ENCODE measurements around the gene TMEM139.

The TMEM139 gene

GRCh38 chr7:143284591-143285469 is at the start of gene TMEM139:
TMEM139 (plus strand) TSS chr7:143284958; CDS start chr7:143285958, 1,000 bp downstream.
- DNase-seq = no peak

- DNase-seq = no peak
Measured at GRCh38 chr7:143235561-143235960, 49.2 kb upstream of the TMEM139 start.

GRCh38 chr7:143236408-143236990 is 48.3 kb upstream of the TMEM139 start:
- DNase-seq = no peak

- no peak for DNase-seq
Measured at GRCh38 chr7:143237366-143237765, 47.4 kb upstream of the TMEM139 start.

GRCh38 chr7:143238289-143238980 is 46.3 kb upstream of the TMEM139 start:
- DNase-seq = peak in 1 of 2 experiments; percentile 32

- DNase-seq = no peak
Measured at GRCh38 chr7:143239813-143240212, 44.9 kb upstream of the TMEM139 start.

GRCh38 chr7:143240291-143241168 is 44.2 kb upstream of the TMEM139 start:
- DNase-seq = peak; percentile 6 to 71

GRCh38 chr7:143242306-143242705 is 42.5 kb upstream of the TMEM139 start:
- DNase-seq = no peak

GRCh38 chr7:143243111-143243510 is 41.6 kb upstream of the TMEM139 start:
- DNase-seq = no peak

- DNase-seq = no peak
Measured at GRCh38 chr7:143243614-143244013, 41.1 kb upstream of the TMEM139 start.

GRCh38 chr7:143244321-143244720 is 40.4 kb upstream of the TMEM139 start:
- no peak for DNase-seq

- no peak for DNase-seq
Measured at GRCh38 chr7:143245123-143245522, 39.6 kb upstream of the TMEM139 start.

- DNase-seq = no peak
Measured at GRCh38 chr7:143247372-143247771, 37.4 kb upstream of the TMEM139 start.

- DNase-seq = no peak
Measured at GRCh38 chr7:143248761-143249354, 35.9 kb upstream of the TMEM139 start.

GRCh38 chr7:143250199-143250598 is 34.6 kb upstream of the TMEM139 start:
- DNase-seq = no peak

- no peak for DNase-seq
Measured at GRCh38 chr7:143250822-143251221, 33.9 kb upstream of the TMEM139 start.

- no peak for DNase-seq
Measured at GRCh38 chr7:143252006-143252405, 32.8 kb upstream of the TMEM139 start.

GRCh38 chr7:143255564-143255963 is 29.2 kb upstream of the TMEM139 start:
- DNase-seq = no peak

- DNase-seq = no peak
Measured at GRCh38 chr7:143256325-143256724, 28.4 kb upstream of the TMEM139 start.

- no peak for DNase-seq
Measured at GRCh38 chr7:143256932-143257331, 27.8 kb upstream of the TMEM139 start.

- DNase-seq = no peak
Measured at GRCh38 chr7:143257501-143257900, 27.3 kb upstream of the TMEM139 start.

- no peak for DNase-seq
Measured at GRCh38 chr7:143258831-143259230, 25.9 kb upstream of the TMEM139 start.
